NOMO-1 (cell line): ENCODE data around the gene ZGRF1.
"Not testable (repeated sequence)": the region's sequence is repeated elsewhere in the genome, so short reads cannot be mapped to it uniquely, and the experiment has no call there.

Experiments used
- DNase-seq, 2 experiments: peaks; one replicate each; lab custom pipeline; 2025; ENCODE audit not compliant: unreplicated experiment in 2 of 2; lab: John Stamatoyannopoulos, UW

The ZGRF1 gene

DNA sequence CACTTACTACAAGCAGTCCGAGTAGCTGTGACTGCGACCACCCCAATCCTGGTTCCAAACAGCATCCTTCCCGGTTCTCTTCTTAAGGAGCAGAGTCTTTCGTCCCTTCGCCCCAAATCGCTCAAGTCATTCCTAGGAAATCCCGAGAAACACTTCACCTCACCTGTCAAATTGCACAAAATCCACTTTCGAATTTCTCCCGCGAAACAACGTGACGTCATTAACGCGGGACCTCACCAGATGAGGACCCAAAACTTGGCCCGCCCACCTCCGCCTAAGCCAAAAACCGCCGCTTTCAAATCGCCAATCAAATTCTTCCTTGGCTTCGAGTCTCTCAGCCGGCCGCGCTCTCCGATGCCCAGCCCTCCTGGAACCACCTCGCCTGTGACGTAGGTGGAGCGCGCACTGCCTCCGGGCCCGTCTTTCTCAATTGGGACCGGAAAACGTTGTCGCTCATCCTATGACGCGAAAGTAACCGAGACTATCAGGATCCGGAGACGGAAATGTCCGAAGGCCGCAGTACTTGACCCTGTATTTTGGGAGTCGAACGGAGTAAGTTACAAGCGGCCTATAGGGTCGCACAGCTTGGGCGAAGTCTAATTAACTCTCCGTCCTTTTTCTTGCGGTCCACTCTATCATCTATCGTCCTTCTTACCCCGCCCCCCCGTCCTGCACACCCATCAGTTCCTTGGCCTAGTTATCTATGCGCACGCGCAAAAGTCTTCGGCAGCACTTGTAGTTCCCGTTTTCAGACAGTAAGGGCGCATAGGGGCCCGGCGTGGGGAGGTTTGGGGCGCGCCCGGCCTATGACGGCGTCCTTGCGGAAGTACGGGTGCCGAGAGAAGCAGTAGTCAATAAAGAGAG is at the start of gene ZGRF1, which contains the start of gene LARP7:
Gene ZGRF1, minus strand, starts transcription at position 222 of the 864 bp plus-strand sequence. CDS start 3,733 bp downstream, outside the sequence.
Gene LARP7, plus strand, starts transcription at position 456 of the 864 bp plus-strand sequence. CDS start 7,527 bp downstream, outside the sequence.
- DNase-seq = peak; percentile 98 to 99

GRCh38 chr4:112680996-112681395 is 44.3 kb upstream of the ZGRF1 start:
- DNase-seq = no peak

GRCh38 chr4:112677519-112678091 is 40.9 kb upstream of the ZGRF1 start:
- DNase-seq = no peak

GRCh38 chr4:112674376-112674775 is 37.7 kb upstream of the ZGRF1 start:
- DNase-seq = no peak

DNA sequence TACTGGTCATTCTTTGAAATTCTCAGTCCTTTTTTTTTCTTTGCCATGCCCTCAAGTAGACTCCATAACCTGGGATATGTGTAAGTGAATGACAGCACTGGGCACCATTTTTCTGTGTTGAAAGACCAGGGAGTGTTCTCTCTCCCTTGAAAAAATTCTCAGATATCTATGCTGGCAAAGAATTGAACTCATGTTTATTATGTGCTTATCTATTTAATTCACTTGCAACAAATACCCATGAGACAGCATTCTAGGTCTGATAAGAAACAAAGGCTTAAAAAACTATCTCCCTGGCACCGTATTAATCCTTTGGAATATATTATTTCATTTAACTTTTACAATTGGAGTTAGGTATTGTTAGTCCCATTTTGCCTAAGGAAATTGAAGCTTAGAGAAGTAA is 37.0 kb upstream of the ZGRF1 start:
- no peak for DNase-seq

DNA sequence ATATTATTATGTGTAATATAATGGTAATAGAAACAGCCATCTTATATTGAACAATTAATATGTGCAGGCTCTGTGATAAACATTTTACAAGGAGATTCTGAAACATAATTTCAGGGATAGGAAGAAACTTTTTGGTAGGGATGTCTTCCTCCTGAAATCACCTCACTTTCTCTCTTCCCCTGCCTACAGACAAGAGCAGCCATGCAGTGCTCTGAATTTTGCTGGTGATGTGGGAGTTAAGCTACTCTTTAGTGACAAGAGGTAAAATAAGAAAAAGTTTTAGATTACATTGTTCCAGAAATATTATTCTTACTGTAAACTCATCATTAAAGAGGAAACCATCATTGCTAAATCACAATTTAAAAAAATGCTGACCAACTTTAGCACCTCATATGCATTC is 36.4 kb upstream of the ZGRF1 start:
- DNase-seq = no peak

GRCh38 chr4:112668131-112668530 is 31.4 kb upstream of the ZGRF1 start:
- no peak for DNase-seq

DNA sequence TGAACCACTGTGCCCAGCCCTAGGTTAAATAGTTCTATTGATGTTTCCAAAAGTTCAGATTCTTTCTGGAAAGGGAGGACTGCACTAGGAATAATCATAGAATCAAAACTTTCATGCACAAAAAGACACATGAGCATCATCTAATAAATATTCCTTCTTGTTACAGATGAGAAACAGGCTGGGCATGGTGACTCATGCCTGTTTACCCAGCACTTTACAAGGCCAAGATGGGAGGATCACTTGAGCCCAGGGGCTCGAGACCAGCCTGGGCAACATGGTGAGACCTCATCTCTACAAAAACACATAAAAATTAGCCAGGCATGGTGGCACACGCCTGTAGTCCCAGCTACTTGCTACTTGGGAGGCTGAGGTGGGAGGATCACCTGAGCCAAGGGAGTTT is 27.9 kb upstream of the ZGRF1 start:
- no peak for DNase-seq

- DNase-seq = not testable (repeated sequence)
Measured at GRCh38 chr4:112656115-112656514, 19.4 kb upstream of the ZGRF1 start.

DNA sequence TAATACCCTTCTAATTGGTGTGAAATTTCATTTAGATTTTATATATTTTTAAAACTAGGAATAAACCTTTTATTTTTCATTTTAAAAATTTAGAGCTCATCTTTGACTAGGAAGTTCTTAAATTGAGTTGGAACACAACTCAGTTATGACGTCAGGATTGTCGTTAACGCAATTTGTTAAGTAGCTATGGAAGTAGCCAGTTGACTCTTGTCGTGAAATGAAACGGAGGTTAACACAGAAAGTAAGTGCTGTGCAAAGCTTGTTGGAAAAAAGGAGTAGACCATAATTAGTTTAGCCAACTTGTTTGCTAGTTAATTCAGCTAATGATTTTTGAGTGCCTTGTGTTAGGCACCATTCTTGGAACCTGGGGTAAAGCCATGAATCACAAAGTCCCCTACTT is 18.6 kb upstream of the ZGRF1 start:
- no peak for DNase-seq

- no peak for DNase-seq
Measured at GRCh38 chr4:112652216-112652615, 15.5 kb upstream of the ZGRF1 start.

- DNase-seq = no peak
Measured at GRCh38 chr4:112651641-112652040, 14.9 kb upstream of the ZGRF1 start.

DNA sequence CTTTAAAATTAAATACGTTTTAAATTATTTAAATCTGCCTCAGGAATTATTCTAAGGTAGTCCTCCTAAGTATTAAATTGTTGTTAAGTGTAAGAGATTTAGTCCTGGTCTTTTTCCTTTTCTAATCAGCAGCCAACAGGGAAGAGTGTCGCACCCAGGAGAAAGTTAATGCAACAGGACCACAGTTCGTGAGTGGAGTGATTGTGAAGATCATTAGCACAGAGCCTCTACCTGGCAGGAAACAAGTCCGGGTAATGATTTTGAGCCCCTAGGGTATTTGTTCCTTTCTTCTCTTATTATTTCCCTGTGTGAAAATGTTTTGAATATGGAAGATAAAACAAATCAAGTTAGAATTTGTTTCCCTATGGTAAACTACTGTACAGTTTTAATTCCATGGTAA is 13.6 kb upstream of the ZGRF1 start:
- DNase-seq = no peak

DNA sequence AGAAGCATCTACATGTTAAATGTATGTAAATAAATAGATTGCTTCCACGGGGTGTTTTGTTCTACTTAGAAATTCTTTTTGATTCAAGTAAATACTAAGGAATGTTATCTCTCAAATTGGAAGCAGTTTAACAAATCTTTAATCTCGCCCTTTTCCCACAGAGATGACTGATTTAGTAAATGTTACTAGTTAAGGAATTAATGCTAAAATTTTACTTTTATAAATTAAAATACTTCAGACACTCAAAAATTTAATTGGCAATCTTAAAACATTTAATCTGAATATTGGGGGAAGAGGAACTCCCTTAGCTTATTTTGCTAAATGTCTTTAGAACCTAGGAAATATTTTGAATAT is 12.3 kb upstream of the ZGRF1 start:
- DNase-seq = no peak

- no peak for DNase-seq
Measured at GRCh38 chr4:112648263-112649054, 11.8 kb upstream of the ZGRF1 start.

GRCh38 chr4:112647785-112648184 is 11.1 kb upstream of the ZGRF1 start:
- DNase-seq = no peak

GRCh38 chr4:112646632-112647537 is 10.2 kb upstream of the ZGRF1 start:
- no peak for DNase-seq

DNA sequence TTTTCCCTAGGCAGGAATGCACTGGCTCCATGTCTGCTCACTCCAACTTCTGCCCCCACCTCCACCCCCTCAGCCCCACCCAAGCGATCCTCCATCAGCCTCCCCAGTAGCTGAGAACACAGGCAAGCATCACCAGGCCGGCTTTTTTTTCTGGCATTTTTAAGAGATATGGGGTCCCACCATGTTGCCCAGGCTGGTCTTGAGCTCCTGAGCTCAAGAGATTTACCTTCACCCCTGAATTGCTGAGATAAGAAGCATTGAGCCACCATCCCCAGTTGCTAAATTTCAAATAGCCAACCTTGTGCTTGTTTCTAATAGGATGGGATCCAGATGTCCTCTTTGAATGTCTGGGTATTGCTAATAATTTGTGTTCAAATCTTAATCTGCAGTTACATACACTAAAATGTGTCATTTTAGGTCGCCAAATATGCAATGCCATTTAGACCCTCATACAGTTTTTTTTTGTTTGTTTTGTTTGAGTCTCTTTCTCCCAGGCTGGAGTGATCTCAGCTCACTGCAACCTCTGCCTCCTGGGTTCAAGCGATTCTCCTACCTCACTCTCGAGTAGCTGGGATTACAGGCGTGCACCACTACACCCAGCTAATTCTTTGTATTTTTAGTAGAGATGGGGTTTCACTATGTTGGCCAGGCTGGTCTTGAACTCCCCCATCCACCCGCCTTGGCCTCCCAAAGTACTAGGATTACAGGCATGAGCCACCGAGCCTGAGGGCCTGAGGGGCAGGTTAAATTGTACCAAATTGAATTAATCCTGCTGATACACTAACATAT is 9.0 kb upstream of the ZGRF1 start:
- no peak for DNase-seq
